ENCODE measurements around the gene PSEN1. TPM values are rescaled to one million over a fixed set of nuclear protein-coding genes. Genes with fewer than 3 reads are reported as not detected.

PSEN1 gene
- polyA plus RNA-seq, 2 of the 4 experiments (the other 2 are of a cell fraction), result 21.6 to 38.1 TPM

- no peaks in the 10 kb centered on the region for H3K4me1 ChIP-seq
- FAIRE-seq (no peak), ATAC-seq (no peak), DNase-seq (ENCODE audit: low read depth in 1 of 2, low spot score in 1 of 2) (no peak)
- ChIA-PET POLR2A (interaction anchor here (1.5 kb wide), 1 partner anchor 17 kb away, joined by 5 read pairs; the partner anchor contains the start of gene PSEN1), CTCF (interaction anchor here (0.9 kb wide), 1 partner anchor 14 kb away, joined by 3 read pairs; no protein-coding TSS in a partner anchor)
- H3K27ac ChIP-seq, result no peak overlapping the region
- no peak overlapping the region for H3K4me3 ChIP-seq
- no peak for TF ChIP-seq TP53 (CRISPR knock-in tag; IDR thresholded peaks at IDR 0.05)
- H3K9me3 ChIP-seq, result no peaks in the 10 kb centered on the region
- H3K4me2 ChIP-seq, result no peak overlapping the region
These were observed 17.0 kb downstream of the PSEN1 start for GRCh38 chr14:73153272-73153671.

- FAIRE-seq, result no peak
- TF ChIP-seq POLR2AphosphoS2 (conservative IDR thresholded peaks at IDR 0.05; ENCODE audit: low read length) (no peak), MAZ (IDR thresholded peaks at IDR 0.05; ENCODE audit: borderline replicate concordance, low read depth, low read length) (no peak), MYC (IDR thresholded peaks at IDR 0.05; ENCODE audit: borderline replicate concordance, low read length) (no peak), HOXA7 (CRISPR knock-in tag; IDR thresholded peaks at IDR 0.05) (no peak), CBX2 (IDR thresholded peaks at IDR 0.05; ENCODE audit: borderline replicate concordance, low read depth) (no peak), KDM5A (IDR thresholded peaks at IDR 0.05) (no peak), MAX (IDR thresholded peaks at IDR 0.05) (no peak), CEBPB (IDR thresholded peaks at IDR 0.05) (no peak), CBX8 (IDR thresholded peaks at IDR 0.05) (no peak), FOSB (CRISPR knock-in tag; IDR thresholded peaks at IDR 0.05) (no peak), FOSL2 (IDR thresholded peaks at IDR 0.05) (no peak), FOSL2 (CRISPR knock-in tag; IDR thresholded peaks at IDR 0.05) (no peak), MAFK (IDR thresholded peaks at IDR 0.05; ENCODE audit: partially characterized antibody) (no peak), RARB (CRISPR knock-in tag; IDR thresholded peaks at IDR 0.05) (no peak)
- TF ChIP-seq, protein P1, sequence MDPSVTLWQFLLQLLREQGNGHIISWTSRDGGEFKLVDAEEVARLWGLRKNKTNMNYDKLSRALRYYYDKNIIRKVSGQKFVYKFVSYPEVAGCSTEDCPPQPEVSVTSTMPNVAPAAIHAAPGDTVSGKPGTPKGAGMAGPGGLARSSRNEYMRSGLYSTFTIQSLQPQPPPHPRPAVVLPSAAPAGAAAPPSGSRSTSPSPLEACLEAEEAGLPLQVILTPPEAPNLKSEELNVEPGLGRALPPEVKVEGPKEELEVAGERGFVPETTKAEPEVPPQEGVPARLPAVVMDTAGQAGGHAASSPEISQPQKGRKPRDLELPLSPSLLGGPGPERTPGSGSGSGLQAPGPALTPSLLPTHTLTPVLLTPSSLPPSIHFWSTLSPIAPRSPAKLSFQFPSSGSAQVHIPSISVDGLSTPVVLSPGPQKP (IDR thresholded peaks at IDR 0.05; ENCODE audit: low read depth, low read length), result no peak
- CTCF ChIA-PET, result interaction anchor here (1.0 kb wide), 1 partner anchor 11 kb away, joined by 3 read pairs; no protein-coding TSS in a partner anchor
These were observed 25.9 kb downstream of the PSEN1 start for GRCh38 chr14:73162251-73162650.

GRCh38 chr14:73166399-73166798 is 30.1 kb downstream of the PSEN1 start:
- Histone ChIP-seq H3K4me1 (no peaks in the 10 kb centered on the region), H3K4me2 (no peak overlapping the region), H3K9me3 (no peaks in the 10 kb centered on the region), H3K27ac (no peak overlapping the region), H3K4me3 (no peak overlapping the region)
- FAIRE-seq (no peak), DNase-seq (ENCODE audit: low read depth in 1 of 2, low spot score in 1 of 2) (no peak), ATAC-seq (no peak)
- ChIA-PET CTCF (interaction anchor here (0.8 to 1.1 kb wide), 4 partner anchors 23 to 305 kb away, joined by 3 to 5 read pairs (median 3); no protein-coding TSS in a partner anchor), POLR2A (no interaction called here)
- TF ChIP-seq POLR2AphosphoS2 (conservative IDR thresholded peaks at IDR 0.05; ENCODE audit: low read length) (no peak), RCOR1 (IDR thresholded peaks at IDR 0.05; ENCODE audit: low read depth, low read length) (no peak), MAZ (IDR thresholded peaks at IDR 0.05; ENCODE audit: borderline replicate concordance, low read depth, low read length) (no peak), RNF2 (IDR thresholded peaks at IDR 0.05; ENCODE audit: borderline replicate concordance, low read depth) (no peak), MAX (IDR thresholded peaks at IDR 0.05) (no peak), EHF (CRISPR knock-in tag; IDR thresholded peaks at IDR 0.05) (no peak)
- TF ChIP-seq, protein P1 (IDR thresholded peaks at IDR 0.05; ENCODE audit: low read depth, low read length), result no peak
- WGBS (ENCODE audit: missing lambda C conversion rate), result 89% methylated on average over 1 of the region's 1 CpG

More at GRCh38 chr14:73162251-73162650, 25.9 kb downstream of the PSEN1 start:
- no peaks in the 10 kb centered on the region for H3K9me3 ChIP-seq
- no peak overlapping the region for H3K27ac ChIP-seq
- H3K4me3 ChIP-seq, result no peak overlapping the region
- no peaks in the 10 kb centered on the region for H3K4me1 ChIP-seq
- ATAC-seq (no peak), DNase-seq (ENCODE audit: low read depth in 1 of 2, low spot score in 1 of 2) (no peak)
- POLR2A ChIA-PET, result no interaction called here
- H3K4me2 ChIP-seq, result no peak overlapping the region
- 95% methylated on average over 11 of the region's 11 CpGs for WGBS (ENCODE audit: missing lambda C conversion rate)
